Peyer's patch (tissue), 4 donors: ENCODE data around the gene PRKCA.
"Not testable (repeated sequence)": the region's sequence is repeated elsewhere in the genome, so short reads cannot be mapped to it uniquely, and the experiment has no call there.

ENCODE experiments used
- POLR2A ChIP-seq, 2 donors: fragments of 450-650 bp; IDR thresholded peaks; one replicate each; pipeline ENCODE4 v1.5.1; 2017; ENCODE audit warnings: antibody characterized with exemption in 2 of 2, mild to moderate bottlenecking in 2 of 2, moderate library complexity in 2 of 2
- TF ChIP-seq, protein P1 (sequence below), 6 experiments: fragments of 450-650 bp in 4 of 6; fragments of 200-600 bp in 2 of 6; sonication (generic) in 1 of 6; IDR thresholded peaks; one replicate each; pipeline ENCODE4 v1.5.1; 2017 to 2019; ENCODE audit warnings: antibody characterized with exemption in 6 of 6, mild to moderate bottlenecking in 3 of 6, moderate library complexity in 1 of 6

DNA sequence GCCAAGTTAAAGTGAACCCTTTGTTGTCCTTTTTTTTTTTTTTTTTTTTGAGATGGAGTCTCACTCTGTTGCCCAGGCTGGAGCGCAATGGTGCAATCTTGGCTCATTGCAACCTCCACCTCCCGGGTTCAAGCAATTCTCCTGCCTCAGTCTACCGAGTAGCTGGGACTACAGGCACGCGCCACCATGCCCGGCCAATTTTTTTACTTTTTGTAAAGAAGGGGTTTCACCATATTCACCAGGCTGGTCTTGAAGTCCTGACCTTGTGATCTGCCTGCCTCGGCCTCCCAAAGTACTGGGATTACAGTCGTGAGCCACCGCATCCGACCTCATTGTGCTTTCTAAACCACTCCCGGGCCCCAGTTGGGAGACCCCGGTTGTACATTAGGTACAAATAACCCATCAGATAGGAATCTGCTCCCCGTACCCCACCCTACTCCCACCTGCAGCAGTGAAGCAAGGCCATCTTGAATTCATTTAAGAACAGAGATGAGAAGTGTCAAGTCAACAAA, 410.7 kb downstream of the PRKCA start:
- TF ChIP-seq, protein P1, sequence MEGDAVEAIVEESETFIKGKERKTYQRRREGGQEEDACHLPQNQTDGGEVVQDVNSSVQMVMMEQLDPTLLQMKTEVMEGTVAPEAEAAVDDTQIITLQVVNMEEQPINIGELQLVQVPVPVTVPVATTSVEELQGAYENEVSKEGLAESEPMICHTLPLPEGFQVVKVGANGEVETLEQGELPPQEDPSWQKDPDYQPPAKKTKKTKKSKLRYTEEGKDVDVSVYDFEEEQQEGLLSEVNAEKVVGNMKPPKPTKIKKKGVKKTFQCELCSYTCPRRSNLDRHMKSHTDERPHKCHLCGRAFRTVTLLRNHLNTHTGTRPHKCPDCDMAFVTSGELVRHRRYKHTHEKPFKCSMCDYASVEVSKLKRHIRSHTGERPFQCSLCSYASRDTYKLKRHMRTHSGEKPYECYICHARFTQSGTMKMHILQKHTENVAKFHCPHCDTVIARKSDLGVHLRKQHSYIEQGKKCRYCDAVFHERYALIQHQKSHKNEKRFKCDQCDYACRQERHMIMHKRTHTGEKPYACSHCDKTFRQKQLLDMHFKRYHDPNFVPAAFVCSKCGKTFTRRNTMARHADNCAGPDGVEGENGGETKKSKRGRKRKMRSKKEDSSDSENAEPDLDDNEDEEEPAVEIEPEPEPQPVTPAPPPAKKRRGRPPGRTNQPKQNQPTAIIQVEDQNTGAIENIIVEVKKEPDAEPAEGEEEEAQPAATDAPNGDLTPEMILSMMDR (IDR thresholded peaks at IDR 0.05), result not testable (repeated sequence)
- not testable (repeated sequence) for TF ChIP-seq POLR2A (IDR thresholded peaks at IDR 0.05)
